Vagina (tissue), 2 donors: ENCODE results near the gene PLD3. TPM values are rescaled to one million over a fixed set of nuclear protein-coding genes. Genes with fewer than 3 reads are reported as not detected.

Experiments used
- DNase-seq, 2 donors: peaks; one replicate each; pipeline ENCODE4 v3.0.0-alpha.2; 2017; ENCODE audit errors: extremely low spot score in 2 of 2
- H3K27ac ChIP-seq: fragments of 200-600 bp; sonication (generic); one replicate; pipeline ENCODE4 v1.5.1; 2019
- H3K27me3 ChIP-seq: fragments of 200-600 bp; sonication (generic); one replicate; pipeline ENCODE4 v1.5.1; 2019
- H3K36me3 ChIP-seq, 2 donors: fragments of 200-600 bp; sonication (generic); one replicate each; pipeline ENCODE4 v1.5.1; 2017 to 2019
- H3K4me1 ChIP-seq: fragments of 200-600 bp; sonication (generic); one replicate; pipeline ENCODE4 v1.5.1; 2019
- H3K4me3 ChIP-seq, 2 donors: fragments of 200-600 bp; sonication (generic); 1 replicate in 1 of 2; 2 replicates in 1 of 2; pipeline ENCODE4 v1.5.1; 2016 to 2019
- H3K9me3 ChIP-seq: fragments of 200-600 bp; sonication (generic); one replicate; pipeline ENCODE4 v1.5.1; 2019
- POLR2A ChIP-seq, 2 donors: fragments of 450-650 bp; IDR thresholded peaks; one replicate each; pipeline ENCODE4 v1.6.1; 2017; ENCODE audit warnings: antibody characterized with exemption in 2 of 2, mild to moderate bottlenecking in 2 of 2, moderate library complexity in 2 of 2
- POLR2AphosphoS5 ChIP-seq, 2 donors: sonication (generic); formaldehyde crosslinking; IDR thresholded peaks; one replicate each; pipeline ENCODE4 v1.9.0; 2017; ENCODE audit warnings: antibody characterized with exemption in 2 of 2, mild to moderate bottlenecking in 2 of 2, low read depth in 1 of 2; ENCODE audit not compliant: insufficient read depth in 1 of 2
- intact Hi-C: fragments of 100-400 bp; cut with DNase I; formaldehyde crosslinking; loops from one replicate; pipeline ENCODE4 v1.15.1; 2023
- total RNA-seq: library from RNA; depleted of rRNA; stranded (reverse); fragments of >200 nt; gene quantifications from one replicate; pipeline ENCODE4 v1.2.3, GENCODE V29; 2016
- TF ChIP-seq, protein P1 (sequence below), 3 experiments: fragments of 450-650 bp in 2 of 3; fragments of 200-600 bp in 1 of 3; sonication (generic) in 1 of 3; IDR thresholded peaks; one replicate each; pipeline ENCODE4 v1.5.1; 2017 to 2019; ENCODE audit warnings: antibody characterized with exemption in 3 of 3, mild to moderate bottlenecking in 2 of 3, moderate library complexity in 2 of 3

The PLD3 gene
- total RNA-seq, 1 donor from 2014 or later, result 177 TPM

DNA sequence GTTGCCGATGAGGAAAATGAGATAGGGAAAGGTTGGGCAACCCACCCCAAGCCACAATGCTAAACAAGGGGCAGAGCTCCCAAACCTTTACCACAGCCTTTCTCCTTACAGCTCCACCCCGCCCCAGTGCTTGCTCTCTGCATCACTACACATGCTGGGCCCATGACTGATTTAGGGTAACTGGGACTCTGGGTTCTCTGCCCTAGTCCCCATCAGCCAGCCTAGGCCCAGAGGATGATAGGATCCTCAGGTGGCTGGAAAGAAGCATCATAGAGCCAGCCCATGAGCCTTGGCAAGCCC is 11.9 kb upstream of the PLD3 start:
- H3K4me1 ChIP-seq, result no peaks in the 10 kb centered on the region
- intact Hi-C loops, result no loop called here
- peaks cover 0 to 53% of the 10 kb centered on the region in 2 donors for H3K36me3 ChIP-seq
- H3K27me3 ChIP-seq, result no peaks in the 10 kb centered on the region
- H3K4me3 ChIP-seq, result no peak overlapping the region
- no peaks in the 10 kb centered on the region for H3K9me3 ChIP-seq
- H3K27ac ChIP-seq, result no peak overlapping the region
- TF ChIP-seq POLR2A (IDR thresholded peaks at IDR 0.05), result no peak
- no peak for TF ChIP-seq POLR2AphosphoS5 (IDR thresholded peaks at IDR 0.05; ENCODE audit: insufficient read depth in 1 of 2, low read depth in 1 of 2)
- TF ChIP-seq, protein P1, sequence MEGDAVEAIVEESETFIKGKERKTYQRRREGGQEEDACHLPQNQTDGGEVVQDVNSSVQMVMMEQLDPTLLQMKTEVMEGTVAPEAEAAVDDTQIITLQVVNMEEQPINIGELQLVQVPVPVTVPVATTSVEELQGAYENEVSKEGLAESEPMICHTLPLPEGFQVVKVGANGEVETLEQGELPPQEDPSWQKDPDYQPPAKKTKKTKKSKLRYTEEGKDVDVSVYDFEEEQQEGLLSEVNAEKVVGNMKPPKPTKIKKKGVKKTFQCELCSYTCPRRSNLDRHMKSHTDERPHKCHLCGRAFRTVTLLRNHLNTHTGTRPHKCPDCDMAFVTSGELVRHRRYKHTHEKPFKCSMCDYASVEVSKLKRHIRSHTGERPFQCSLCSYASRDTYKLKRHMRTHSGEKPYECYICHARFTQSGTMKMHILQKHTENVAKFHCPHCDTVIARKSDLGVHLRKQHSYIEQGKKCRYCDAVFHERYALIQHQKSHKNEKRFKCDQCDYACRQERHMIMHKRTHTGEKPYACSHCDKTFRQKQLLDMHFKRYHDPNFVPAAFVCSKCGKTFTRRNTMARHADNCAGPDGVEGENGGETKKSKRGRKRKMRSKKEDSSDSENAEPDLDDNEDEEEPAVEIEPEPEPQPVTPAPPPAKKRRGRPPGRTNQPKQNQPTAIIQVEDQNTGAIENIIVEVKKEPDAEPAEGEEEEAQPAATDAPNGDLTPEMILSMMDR (IDR thresholded peaks at IDR 0.05), result no peak
- DNase-seq, result no peak

DNA sequence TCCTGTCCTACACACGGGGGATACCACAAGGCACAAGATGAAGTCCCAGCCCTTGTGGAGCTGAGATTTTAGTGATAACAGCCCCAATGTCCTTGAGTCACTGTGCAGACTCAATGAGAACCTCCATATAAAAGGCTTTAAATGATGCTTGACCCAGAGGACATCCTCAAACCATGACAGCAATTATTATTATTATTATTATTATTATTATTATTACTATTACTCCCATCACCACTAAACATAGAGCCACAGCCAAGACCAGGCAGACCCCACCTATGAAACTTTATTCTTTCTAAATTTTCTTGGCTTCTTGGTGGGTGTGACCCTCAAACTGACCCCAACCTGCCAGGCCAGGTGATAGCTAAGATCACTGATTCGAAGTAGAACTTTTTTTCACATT is 11.4 kb upstream of the PLD3 start:
- DNase-seq, result no peak
- intact Hi-C loops, result no loop called here
- Histone ChIP-seq H3K4me1 (no peaks in the 10 kb centered on the region), H3K36me3 (peaks cover 0 to 47% of the 10 kb centered on the region in 2 donors), H3K27me3 (no peaks in the 10 kb centered on the region), H3K9me3 (no peaks in the 10 kb centered on the region), H3K27ac (no peak overlapping the region), H3K4me3 (no peak overlapping the region)
- TF ChIP-seq, protein P1 (IDR thresholded peaks at IDR 0.05), result no peak
- TF ChIP-seq POLR2AphosphoS5 (IDR thresholded peaks at IDR 0.05; ENCODE audit: insufficient read depth in 1 of 2, low read depth in 1 of 2) (no peak), POLR2A (IDR thresholded peaks at IDR 0.05) (no peak)

DNA sequence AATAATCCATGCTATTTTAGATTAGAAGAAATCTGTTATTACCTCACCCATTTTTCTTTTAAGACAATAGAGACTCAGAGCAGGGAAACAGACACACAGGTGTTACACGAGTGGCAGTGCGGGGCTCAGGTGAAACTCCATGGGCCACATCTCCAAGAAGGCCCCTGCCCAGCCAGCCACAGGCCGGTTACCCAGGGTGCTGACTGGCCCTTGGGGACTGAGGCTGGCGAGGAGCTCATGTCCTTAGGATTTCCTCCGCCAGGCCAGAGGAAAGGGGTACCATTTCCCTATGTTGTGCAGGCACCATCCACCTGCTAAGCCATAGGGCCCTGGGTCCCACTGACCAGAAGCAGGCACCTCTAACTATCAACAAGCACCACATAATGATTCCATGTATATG is 10.9 kb upstream of the PLD3 start:
- TF ChIP-seq POLR2A (IDR thresholded peaks at IDR 0.05) (no peak), POLR2AphosphoS5 (IDR thresholded peaks at IDR 0.05; ENCODE audit: insufficient read depth in 1 of 2, low read depth in 1 of 2) (no peak)
- TF ChIP-seq, protein P1 (IDR thresholded peaks at IDR 0.05), result no peak
- intact Hi-C loops, result no loop called here
- DNase-seq, result no peak
- Histone ChIP-seq H3K27ac (no peak overlapping the region), H3K36me3 (peaks cover 0 to 42% of the 10 kb centered on the region in 2 donors), H3K9me3 (no peaks in the 10 kb centered on the region), H3K4me1 (no peaks in the 10 kb centered on the region), H3K4me3 (no peak overlapping the region), H3K27me3 (no peaks in the 10 kb centered on the region)

DNA sequence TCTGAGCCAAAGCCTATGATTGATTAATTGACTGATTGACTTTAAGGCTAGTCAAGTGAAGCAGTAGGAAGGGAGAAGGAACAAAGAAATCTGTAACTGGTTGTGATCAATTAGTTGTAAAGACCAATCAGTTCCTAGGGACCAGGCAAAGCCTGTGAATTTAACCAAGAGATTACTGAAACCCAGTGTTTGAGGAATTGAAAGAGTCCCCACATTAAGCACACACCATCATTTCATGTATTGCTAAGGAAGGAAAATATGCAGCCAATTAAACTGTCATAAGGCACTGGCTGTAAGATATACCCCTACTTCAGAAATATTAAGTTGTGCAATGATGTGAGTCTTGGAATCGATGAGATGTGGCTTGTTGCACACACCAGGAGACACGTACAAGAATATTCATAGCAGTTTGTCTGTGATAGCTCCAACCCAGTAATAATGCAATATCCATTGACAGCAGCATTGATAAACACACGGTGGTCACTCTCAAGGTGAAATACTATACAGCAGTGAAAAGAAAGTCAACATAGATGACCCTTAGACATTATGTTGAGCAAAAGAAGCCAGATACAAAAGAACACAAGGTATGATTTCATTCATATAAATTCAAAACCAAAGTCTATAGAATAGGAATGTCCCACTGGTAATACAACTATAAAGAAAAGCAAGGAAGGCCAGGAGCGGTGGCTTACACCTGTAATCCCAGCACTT is 9.3 kb upstream of the PLD3 start:
- no peak overlapping the region for H3K4me3 ChIP-seq

DNA sequence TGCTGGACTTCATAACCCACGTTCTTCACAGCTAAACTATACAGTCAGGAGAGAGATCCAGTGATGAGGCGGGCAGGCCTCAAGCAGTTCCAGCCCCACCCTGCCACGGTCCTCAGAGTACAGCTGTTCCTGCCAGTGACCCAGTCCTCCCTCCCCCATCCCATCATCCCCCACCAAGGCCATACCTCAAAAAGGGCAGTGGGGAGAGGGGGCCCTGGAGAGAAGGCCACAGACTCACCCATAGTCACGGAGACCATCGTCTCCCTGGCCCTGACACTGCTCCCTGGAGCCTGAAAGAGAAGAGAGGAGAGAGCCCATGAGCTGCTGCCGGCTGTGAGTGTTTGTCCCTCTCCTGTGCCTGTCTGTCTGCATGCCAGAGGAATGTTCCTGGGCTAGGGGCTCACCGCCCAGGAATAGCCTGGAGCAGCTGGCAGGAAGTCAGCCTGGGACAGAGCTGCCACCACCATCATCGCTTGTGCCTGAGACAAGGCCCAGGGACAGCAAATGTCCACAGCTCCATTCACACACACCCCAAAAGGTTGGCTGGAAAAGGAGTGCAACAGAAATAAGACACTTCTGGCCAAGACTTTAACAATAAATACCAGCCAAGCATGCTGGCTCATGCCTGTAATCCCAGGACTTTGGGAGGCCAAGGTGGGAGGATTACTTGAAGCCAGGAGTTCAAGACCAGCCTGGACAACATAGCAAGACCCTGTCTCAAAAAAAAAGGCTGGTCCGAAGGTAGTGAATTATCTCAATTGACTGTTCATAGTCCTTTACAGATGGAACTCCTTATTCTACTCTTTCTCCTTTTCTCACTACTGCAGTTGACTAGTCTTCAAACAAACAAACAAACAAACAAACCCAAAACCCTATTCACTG is 6.7 kb upstream of the PLD3 start:
- Histone ChIP-seq H3K36me3 (peaks cover 0 to 10% of the 10 kb centered on the region in 2 donors), H3K9me3 (no peaks in the 10 kb centered on the region), H3K27me3 (no peaks in the 10 kb centered on the region), H3K4me1 (peaks cover 4% of the 10 kb centered on the region), H3K27ac (no peak overlapping the region), H3K4me3 (no peak overlapping the region)
- TF ChIP-seq, protein P1 (IDR thresholded peaks at IDR 0.05), result no peak
- TF ChIP-seq POLR2A (IDR thresholded peaks at IDR 0.05), result no peak
- no peak for TF ChIP-seq POLR2AphosphoS5 (IDR thresholded peaks at IDR 0.05; ENCODE audit: insufficient read depth in 1 of 2, low read depth in 1 of 2)
- intact Hi-C loops, result no loop called here
- DNase-seq, result no peak

More for the DNA sequence above, 9.3 kb upstream of the PLD3 start:
- TF ChIP-seq POLR2AphosphoS5 (IDR thresholded peaks at IDR 0.05; ENCODE audit: insufficient read depth in 1 of 2, low read depth in 1 of 2) (no peak), POLR2A (IDR thresholded peaks at IDR 0.05) (no peak)
- Histone ChIP-seq H3K36me3 (peaks cover 0 to 30% of the 10 kb centered on the region in 2 donors), H3K27me3 (no peaks in the 10 kb centered on the region), H3K27ac (no peak overlapping the region), H3K9me3 (no peaks in the 10 kb centered on the region), H3K4me1 (no peaks in the 10 kb centered on the region)
- intact Hi-C loops, result no loop called here
- DNase-seq, result no peak
